Panc1 (cell line): ENCODE results near the gene PPP2R3A. TPM values are rescaled to one million over a fixed set of nuclear protein-coding genes. Genes with fewer than 3 reads are reported as not detected.

Experiments used
- ATAC-seq: fragments of 200-7000 bp; cut with Tn5 transposase; 2 replicates; pipeline ENCODE4 v1.9.1; 2020; ENCODE audit warnings: mild to moderate bottlenecking, moderate library complexity
- BruUV-seq: library from RNA; stranded (reverse); fragments of 400-500 nt; replicated peaks from 2 replicates; lab custom pipeline; 2021; lab: Mats Ljungman, UMichigan
- CTCF ChIA-PET: fragments of 300-600 bp; sonication (Branson Sonifier 250); formaldehyde crosslinking; loops from one replicate; lab custom pipeline; 2022; ENCODE audit warnings: antibody characterized with exemption; lab: Charles Lee
- POLR2A ChIA-PET: fragments of 300-600 bp; sonication (Branson Sonifier 250); formaldehyde crosslinking; loops from one replicate; lab custom pipeline; 2022; ENCODE audit warnings: antibody characterized with exemption; lab: Charles Lee
- DNase-seq: peaks from one replicate; pipeline ENCODE4 v3.0.0-alpha.2; 2010; ENCODE audit warnings: low read depth, low spot score
- H3K27ac ChIP-seq: 2 replicates; pipeline ENCODE4 v1.5.1; 2011; ENCODE audit warnings: mild to moderate bottlenecking, low read length, inconsistent platforms
- H3K27me3 ChIP-seq: fragments of 200-500 bp; sonication (Bioruptor generic); 2 replicates; pipeline ENCODE4 v1.6.0; 2014; ENCODE audit warnings: low read length, inconsistent platforms; ENCODE audit not compliant: control insufficient read depth, insufficient read depth
- H3K36me3 ChIP-seq: fragments of 200-500 bp; sonication (Bioruptor generic); 2 replicates; pipeline ENCODE4 v1.5.1; 2014; ENCODE audit warnings: inconsistent platforms, mild to moderate bottlenecking, low read length, moderate library complexity; ENCODE audit not compliant: control insufficient read depth, insufficient read depth
- H3K4me1 ChIP-seq: 2 replicates; pipeline ENCODE4 v1.5.1; 2011; ENCODE audit warnings: inconsistent platforms, mild to moderate bottlenecking, low read length, moderate library complexity; ENCODE audit not compliant: control insufficient read depth, insufficient read depth
- H3K4me3 ChIP-seq, 2 experiments: 2 replicates each; pipeline ENCODE4 v1.5.1; 2011 to 2012; ENCODE audit warnings: low read depth in 2 of 2, low read length in 2 of 2, mild to moderate bottlenecking in 2 of 2, inconsistent platforms in 1 of 2, moderate library complexity in 1 of 2
- H3K9me3 ChIP-seq: fragments of 200-500 bp; sonication (Bioruptor generic); 2 replicates; pipeline ENCODE4 v1.5.1; 2014; ENCODE audit warnings: low read depth, mild to moderate bottlenecking, inconsistent platforms, low read length, moderate library complexity; ENCODE audit not compliant: control insufficient read depth, insufficient read depth
- POLR2AphosphoS5 ChIP-seq: IDR thresholded peaks from 2 replicates; pipeline ENCODE4 v1.6.1; 2012; ENCODE audit warnings: mild to moderate bottlenecking, low read depth, low read length, moderate library complexity
- SIN3A ChIP-seq: IDR thresholded peaks from 2 replicates; pipeline ENCODE4 v1.6.1; 2012; ENCODE audit warnings: low read depth, mild to moderate bottlenecking, low read length, moderate library complexity, borderline replicate concordance; ENCODE audit not compliant: insufficient read depth
- TCF7L2 ChIP-seq: IDR thresholded peaks from 2 replicates; pipeline ENCODE4 v1.6.1; 2011; ENCODE audit warnings: mild to moderate bottlenecking, low read depth, low read length, inconsistent platforms
- in situ Hi-C: cut with HindIII; loops from 2 replicates; pipeline ENCODE4 v1.10.0; 2016; ENCODE audit warnings: low sequenced_read_pairs, low pct_unique_long_range_greater_than_20kb
- intact Hi-C: fragments of 100-400 bp; cut with micrococcal nuclease; formaldehyde crosslinking; loops from one replicate; pipeline ENCODE4 v1.10.0; 2022; ENCODE audit not compliant: unreplicated experiment
- total RNA-seq: library from RNA; stranded (reverse); gene quantifications from one replicate; pipeline ENCODE4 v1.2.1, GENCODE V29; 2021; ENCODE audit not compliant: unreplicated experiment
- TF ChIP-seq, protein P1 (sequence below): fragments of 450-650 bp; IDR thresholded peaks from 2 replicates; pipeline ENCODE4 v1.5.1; 2017; ENCODE audit warnings: mild to moderate bottlenecking
- TF ChIP-seq, protein P2 (sequence below), 2 experiments: IDR thresholded peaks; 2 replicates each; pipeline ENCODE4 v1.6.1; 2011 to 2012; ENCODE audit warnings: low read depth in 2 of 2, control low read depth in 1 of 2, low read length in 1 of 2, mild to moderate bottlenecking in 1 of 2, moderate library complexity in 1 of 2; ENCODE audit not compliant: insufficient read depth in 1 of 2

Gene PPP2R3A
- total RNA-seq, 1 experiment from 2014 or later: 8.1 TPM

DNA sequence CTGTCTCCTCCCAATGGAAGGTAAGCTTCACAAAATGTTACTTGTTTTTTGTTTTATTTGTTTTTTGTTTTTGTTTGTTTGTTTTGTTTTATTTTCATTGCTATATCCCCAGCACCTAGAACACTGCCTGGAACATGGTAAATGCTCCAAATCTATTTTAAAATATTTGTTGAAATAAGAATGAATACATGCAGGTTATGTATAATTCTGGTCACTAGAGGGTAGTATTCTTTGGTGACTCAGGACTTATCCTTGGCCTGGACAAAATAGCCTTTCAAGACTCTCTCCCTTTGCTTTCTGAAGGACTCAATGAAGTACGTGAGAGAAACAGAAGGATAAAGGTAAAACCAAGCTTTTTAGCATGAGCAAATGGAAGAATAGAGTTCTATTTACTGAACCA, 46.9 kb upstream of the PPP2R3A start:
- Histone ChIP-seq H3K9me3 (no peaks in the 10 kb centered on the region), H3K4me3 (no peak overlapping the region), H3K27ac (no peak overlapping the region), H3K4me1 (no peaks in the 10 kb centered on the region), H3K36me3 (no peaks in the 10 kb centered on the region), H3K27me3 (no peaks in the 10 kb centered on the region)
- intact Hi-C loops (loop anchor here (1.0 kb wide), 1 partner anchor 124 kb away; no protein-coding TSS in a partner anchor), in situ Hi-C loops (no loop called here)
- TF ChIP-seq TCF7L2: no peak
- TF ChIP-seq, protein P1, sequence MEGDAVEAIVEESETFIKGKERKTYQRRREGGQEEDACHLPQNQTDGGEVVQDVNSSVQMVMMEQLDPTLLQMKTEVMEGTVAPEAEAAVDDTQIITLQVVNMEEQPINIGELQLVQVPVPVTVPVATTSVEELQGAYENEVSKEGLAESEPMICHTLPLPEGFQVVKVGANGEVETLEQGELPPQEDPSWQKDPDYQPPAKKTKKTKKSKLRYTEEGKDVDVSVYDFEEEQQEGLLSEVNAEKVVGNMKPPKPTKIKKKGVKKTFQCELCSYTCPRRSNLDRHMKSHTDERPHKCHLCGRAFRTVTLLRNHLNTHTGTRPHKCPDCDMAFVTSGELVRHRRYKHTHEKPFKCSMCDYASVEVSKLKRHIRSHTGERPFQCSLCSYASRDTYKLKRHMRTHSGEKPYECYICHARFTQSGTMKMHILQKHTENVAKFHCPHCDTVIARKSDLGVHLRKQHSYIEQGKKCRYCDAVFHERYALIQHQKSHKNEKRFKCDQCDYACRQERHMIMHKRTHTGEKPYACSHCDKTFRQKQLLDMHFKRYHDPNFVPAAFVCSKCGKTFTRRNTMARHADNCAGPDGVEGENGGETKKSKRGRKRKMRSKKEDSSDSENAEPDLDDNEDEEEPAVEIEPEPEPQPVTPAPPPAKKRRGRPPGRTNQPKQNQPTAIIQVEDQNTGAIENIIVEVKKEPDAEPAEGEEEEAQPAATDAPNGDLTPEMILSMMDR: peak; percentile 60; the same call in 1 of the 2 replicates
- BruUV-seq: no TSS peak
- DNase-seq (no peak), ATAC-seq (peak; percentile 73)
- ChIA-PET POLR2A (no interaction called here), CTCF (no interaction called here)

- no peaks in the 10 kb centered on the region for H3K9me3 ChIP-seq
- in situ Hi-C loops: no loop called here
- ChIA-PET CTCF (no interaction called here), POLR2A (no interaction called here)
- H3K27ac ChIP-seq: no peak overlapping the region
- no peak overlapping the region for H3K4me3 ChIP-seq
- no peaks in the 10 kb centered on the region for H3K27me3 ChIP-seq
- no TSS peak for BruUV-seq
- DNase-seq: no peak
- no peaks in the 10 kb centered on the region for H3K4me1 ChIP-seq
- no peak for ATAC-seq
- TF ChIP-seq SIN3A: no peak
- no peak for TF ChIP-seq POLR2AphosphoS5
- TF ChIP-seq TCF7L2: no peak
- TF ChIP-seq, protein P1: no peak
- TF ChIP-seq, protein P2, sequence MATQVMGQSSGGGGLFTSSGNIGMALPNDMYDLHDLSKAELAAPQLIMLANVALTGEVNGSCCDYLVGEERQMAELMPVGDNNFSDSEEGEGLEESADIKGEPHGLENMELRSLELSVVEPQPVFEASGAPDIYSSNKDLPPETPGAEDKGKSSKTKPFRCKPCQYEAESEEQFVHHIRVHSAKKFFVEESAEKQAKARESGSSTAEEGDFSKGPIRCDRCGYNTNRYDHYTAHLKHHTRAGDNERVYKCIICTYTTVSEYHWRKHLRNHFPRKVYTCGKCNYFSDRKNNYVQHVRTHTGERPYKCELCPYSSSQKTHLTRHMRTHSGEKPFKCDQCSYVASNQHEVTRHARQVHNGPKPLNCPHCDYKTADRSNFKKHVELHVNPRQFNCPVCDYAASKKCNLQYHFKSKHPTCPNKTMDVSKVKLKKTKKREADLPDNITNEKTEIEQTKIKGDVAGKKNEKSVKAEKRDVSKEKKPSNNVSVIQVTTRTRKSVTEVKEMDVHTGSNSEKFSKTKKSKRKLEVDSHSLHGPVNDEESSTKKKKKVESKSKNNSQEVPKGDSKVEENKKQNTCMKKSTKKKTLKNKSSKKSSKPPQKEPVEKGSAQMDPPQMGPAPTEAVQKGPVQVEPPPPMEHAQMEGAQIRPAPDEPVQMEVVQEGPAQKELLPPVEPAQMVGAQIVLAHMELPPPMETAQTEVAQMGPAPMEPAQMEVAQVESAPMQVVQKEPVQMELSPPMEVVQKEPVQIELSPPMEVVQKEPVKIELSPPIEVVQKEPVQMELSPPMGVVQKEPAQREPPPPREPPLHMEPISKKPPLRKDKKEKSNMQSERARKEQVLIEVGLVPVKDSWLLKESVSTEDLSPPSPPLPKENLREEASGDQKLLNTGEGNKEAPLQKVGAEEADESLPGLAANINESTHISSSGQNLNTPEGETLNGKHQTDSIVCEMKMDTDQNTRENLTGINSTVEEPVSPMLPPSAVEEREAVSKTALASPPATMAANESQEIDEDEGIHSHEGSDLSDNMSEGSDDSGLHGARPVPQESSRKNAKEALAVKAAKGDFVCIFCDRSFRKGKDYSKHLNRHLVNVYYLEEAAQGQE (IDR thresholded peaks at IDR 0.05; ENCODE audit: insufficient read depth in 1 of 2, low read depth in 2 of 2, low read length in 1 of 2): no peak
- intact Hi-C loops: no loop called here
- H3K36me3 ChIP-seq: no peaks in the 10 kb centered on the region
Measured at GRCh38 chr3:135920275-135920674, 45.3 kb upstream of the PPP2R3A start.
